ENCODE data around the gene NR4A1. TPM values are rescaled to one million over a fixed set of nuclear protein-coding genes. Genes with fewer than 3 reads are reported as not detected.
A peak's percentile ranks its signal among the peaks of the same experiment; 100 is the strongest.

NR4A1 gene
- total RNA-seq, 1 donor from 2014 or later = 2.3 TPM

GRCh38 chr12:52007158-52007921 is 43.9 kb upstream of the NR4A1 start:
- TF ChIP-seq CTCF (IDR thresholded peaks at IDR 0.05; ENCODE audit: insufficient read depth, low read depth, low read length) = no peak
- peak; percentile 97 for TF ChIP-seq EZH2 (IDR thresholded peaks at IDR 0.05; ENCODE audit: insufficient read depth, low read length)
- Mint-ChIP-seq H3K4me1 (ENCODE audit: low read depth, unreplicated experiment) (peaks cover 24% of the 10 kb centered on the region), H3K9me3 (ENCODE audit: unreplicated experiment) (no peaks in the 10 kb centered on the region), H3K36me3 (ENCODE audit: low read depth, unreplicated experiment) (peaks cover 2% of the 10 kb centered on the region), H3K27ac (ENCODE audit: unreplicated experiment) (no peak overlapping the region), H3K27me3 (ENCODE audit: low read depth, unreplicated experiment) (peaks cover 14% of the 10 kb centered on the region), H3K4me3 (ENCODE audit: unreplicated experiment) (peak overlapping the region; percentile 87)
- peak overlapping the region; percentile 91 for H3K4me2 ChIP-seq (ENCODE audit: low read length)
- no peak for DNase-seq (ENCODE audit: low read depth)
- H3K27me3 ChIP-seq (ENCODE audit: insufficient read depth, low read length) = peaks cover 7% of the 10 kb centered on the region
- H3K36me3 ChIP-seq (ENCODE audit: insufficient read depth, low read length) = no peaks in the 10 kb centered on the region
- no peak overlapping the region for H3K27ac ChIP-seq (ENCODE audit: low read depth, low read length)
- no peaks in the 10 kb centered on the region for H3K9me3 ChIP-seq (ENCODE audit: insufficient read depth, low read depth, low read length)
- H3K9ac ChIP-seq (ENCODE audit: low read length) = peak overlapping the region; percentile 71
- H2AFZ ChIP-seq (ENCODE audit: low read depth, low read length) = peak overlapping the region; percentile 56
- peaks cover 21% of the 10 kb centered on the region for H3K4me1 ChIP-seq (ENCODE audit: insufficient read depth, low read length)
- peaks cover 11% of the 10 kb centered on the region for H4K20me1 ChIP-seq (ENCODE audit: insufficient read depth, low read length)
- no peaks in the 10 kb centered on the region for H3K79me2 ChIP-seq (ENCODE audit: insufficient read depth, low read length)
- FAIRE-seq = no peak
- H3K4me3 ChIP-seq (ENCODE audit: insufficient read depth, low read depth, low read length) = peak overlapping the region; percentile 57

DNA sequence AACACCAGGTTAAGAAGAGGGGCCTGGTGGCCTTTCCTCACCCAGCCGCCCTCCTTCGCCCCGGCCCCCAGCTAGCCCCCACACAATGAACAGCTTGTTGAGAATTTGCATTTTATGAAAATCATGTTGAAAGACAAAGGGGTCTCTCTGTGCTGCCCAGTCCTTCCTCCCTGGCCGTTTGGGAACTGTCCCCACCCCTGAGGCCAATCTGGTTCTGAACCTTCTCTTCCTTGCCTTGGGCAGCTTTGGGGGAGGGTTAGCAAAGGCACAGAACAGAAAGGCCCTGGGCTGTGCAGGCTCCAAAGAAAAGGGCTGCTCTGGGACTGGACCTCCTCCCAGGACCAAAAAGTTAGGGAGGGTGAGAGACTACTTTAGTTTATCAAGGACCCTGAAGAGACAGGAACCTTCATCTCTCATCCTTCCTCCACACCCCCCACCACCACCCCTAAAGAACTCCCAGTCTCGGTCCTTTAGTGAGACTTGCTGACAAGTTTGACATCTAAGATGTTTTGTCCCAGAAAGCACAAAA is 43.2 kb upstream of the NR4A1 start:
- Mint-ChIP-seq H3K27me3 (ENCODE audit: low read depth, unreplicated experiment) (peaks cover 14% of the 10 kb centered on the region), H3K9me3 (ENCODE audit: unreplicated experiment) (no peaks in the 10 kb centered on the region), H3K36me3 (ENCODE audit: low read depth, unreplicated experiment) (peaks cover 2% of the 10 kb centered on the region), H3K4me1 (ENCODE audit: low read depth, unreplicated experiment) (peaks cover 23% of the 10 kb centered on the region), H3K27ac (ENCODE audit: unreplicated experiment) (no peak overlapping the region), H3K4me3 (ENCODE audit: unreplicated experiment) (peak overlapping the region; percentile 87)
- Histone ChIP-seq H3K9ac (ENCODE audit: low read length) (no peak overlapping the region), H4K20me1 (ENCODE audit: insufficient read depth, low read length) (peaks cover 11% of the 10 kb centered on the region), H3K4me3 (ENCODE audit: insufficient read depth, low read depth, low read length) (peak overlapping the region; percentile 57), H3K4me2 (ENCODE audit: low read length) (peak overlapping the region; percentile 91), H3K9me3 (ENCODE audit: insufficient read depth, low read depth, low read length) (no peaks in the 10 kb centered on the region), H3K27me3 (ENCODE audit: insufficient read depth, low read length) (peaks cover 7% of the 10 kb centered on the region), H2AFZ (ENCODE audit: low read depth, low read length) (no peak overlapping the region), H3K79me2 (ENCODE audit: insufficient read depth, low read length) (no peaks in the 10 kb centered on the region), H3K27ac (ENCODE audit: low read depth, low read length) (no peak overlapping the region), H3K4me1 (ENCODE audit: insufficient read depth, low read length) (peaks cover 21% of the 10 kb centered on the region), H3K36me3 (ENCODE audit: insufficient read depth, low read length) (no peaks in the 10 kb centered on the region)
- FAIRE-seq (no peak), DNase-seq (ENCODE audit: low read depth) (no peak)
- TF ChIP-seq CTCF (IDR thresholded peaks at IDR 0.05; ENCODE audit: insufficient read depth, low read depth, low read length) (no peak), EZH2 (IDR thresholded peaks at IDR 0.05; ENCODE audit: insufficient read depth, low read length) (no peak)

All from astrocyte (in vitro differentiated cells and primary cell).